Lower lobe of right lung (tissue), 2 donors: Measurements from ENCODE around the gene NINJ2. TPM values are rescaled to one million over a fixed set of nuclear protein-coding genes. Genes with fewer than 3 reads are reported as not detected.
"Not testable (repeated sequence)": the region's sequence is repeated elsewhere in the genome, so short reads cannot be mapped to it uniquely, and the experiment has no call there.

Source experiments
- ATAC-seq, 2 donors: fragments of 200-7000 bp; cut with Tn5 transposase; one replicate each; pipeline ENCODE4 v1.9.1; 2020 to 2022; ENCODE audit warnings: mild to moderate bottlenecking in 2 of 2, moderate library complexity in 2 of 2
- DNase-seq: peaks from one replicate; pipeline ENCODE4 v3.0.0-alpha.2; 2020
- H3K27ac ChIP-seq: fragments of 200-600 bp; one replicate; pipeline ENCODE4 v1.8.0; 2022
- H3K27me3 ChIP-seq: fragments of 200-600 bp; one replicate; pipeline ENCODE4 v1.8.0; 2022; ENCODE audit warnings: low read depth
- H3K36me3 ChIP-seq: fragments of 200-600 bp; one replicate; pipeline ENCODE4 v1.8.0; 2022; ENCODE audit warnings: mild to moderate bottlenecking
- H3K4me1 ChIP-seq: fragments of 200-600 bp; one replicate; pipeline ENCODE4 v1.8.0; 2022
- H3K4me3 ChIP-seq: fragments of 200-600 bp; one replicate; pipeline ENCODE4 v1.8.0; 2022; ENCODE audit warnings: mild to moderate bottlenecking
- H3K9me3 ChIP-seq: fragments of 200-600 bp; one replicate; pipeline ENCODE4 v1.8.0; 2022
- intact Hi-C: fragments of 100-400 bp; cut with DNase I; formaldehyde crosslinking; loops from one replicate; pipeline ENCODE4 v1.11.0; 2022
- total RNA-seq: library from RNA; stranded (reverse); fragmentation: NEBNext Ultra II Directional; extraction: Animal tissue kit (Norgen Biotek cat#: 25700); gene quantifications from one replicate; pipeline ENCODE4 v1.2.1, GENCODE V29; 2021
- TF ChIP-seq, protein P1 (sequence below): fragments of 200-600 bp; IDR thresholded peaks from one replicate; pipeline ENCODE4 v1.8.0; 2022; ENCODE audit warnings: antibody characterized with exemption, mild to moderate bottlenecking
- donor health status: DM: no; HTN: yes; CAD: no; lungs with severe emphysema.

The NINJ2 gene
- total RNA-seq, 1 donor from 2014 or later, result 18.1 TPM

GRCh38 chr12:701896-702539, 38.8 kb upstream of the NINJ2 start:
- Histone ChIP-seq H3K36me3 (no peaks in the 10 kb centered on the region), H3K9me3 (peaks cover 11% of the 10 kb centered on the region), H3K4me1 (no peaks in the 10 kb centered on the region), H3K27me3 (no peaks in the 10 kb centered on the region), H3K27ac (no peak overlapping the region), H3K4me3 (no peak overlapping the region)
- no peak for ATAC-seq
- TF ChIP-seq, protein P1, sequence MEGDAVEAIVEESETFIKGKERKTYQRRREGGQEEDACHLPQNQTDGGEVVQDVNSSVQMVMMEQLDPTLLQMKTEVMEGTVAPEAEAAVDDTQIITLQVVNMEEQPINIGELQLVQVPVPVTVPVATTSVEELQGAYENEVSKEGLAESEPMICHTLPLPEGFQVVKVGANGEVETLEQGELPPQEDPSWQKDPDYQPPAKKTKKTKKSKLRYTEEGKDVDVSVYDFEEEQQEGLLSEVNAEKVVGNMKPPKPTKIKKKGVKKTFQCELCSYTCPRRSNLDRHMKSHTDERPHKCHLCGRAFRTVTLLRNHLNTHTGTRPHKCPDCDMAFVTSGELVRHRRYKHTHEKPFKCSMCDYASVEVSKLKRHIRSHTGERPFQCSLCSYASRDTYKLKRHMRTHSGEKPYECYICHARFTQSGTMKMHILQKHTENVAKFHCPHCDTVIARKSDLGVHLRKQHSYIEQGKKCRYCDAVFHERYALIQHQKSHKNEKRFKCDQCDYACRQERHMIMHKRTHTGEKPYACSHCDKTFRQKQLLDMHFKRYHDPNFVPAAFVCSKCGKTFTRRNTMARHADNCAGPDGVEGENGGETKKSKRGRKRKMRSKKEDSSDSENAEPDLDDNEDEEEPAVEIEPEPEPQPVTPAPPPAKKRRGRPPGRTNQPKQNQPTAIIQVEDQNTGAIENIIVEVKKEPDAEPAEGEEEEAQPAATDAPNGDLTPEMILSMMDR, result no peak
- DNase-seq, result no peak
- intact Hi-C loops, result no loop called here

DNA sequence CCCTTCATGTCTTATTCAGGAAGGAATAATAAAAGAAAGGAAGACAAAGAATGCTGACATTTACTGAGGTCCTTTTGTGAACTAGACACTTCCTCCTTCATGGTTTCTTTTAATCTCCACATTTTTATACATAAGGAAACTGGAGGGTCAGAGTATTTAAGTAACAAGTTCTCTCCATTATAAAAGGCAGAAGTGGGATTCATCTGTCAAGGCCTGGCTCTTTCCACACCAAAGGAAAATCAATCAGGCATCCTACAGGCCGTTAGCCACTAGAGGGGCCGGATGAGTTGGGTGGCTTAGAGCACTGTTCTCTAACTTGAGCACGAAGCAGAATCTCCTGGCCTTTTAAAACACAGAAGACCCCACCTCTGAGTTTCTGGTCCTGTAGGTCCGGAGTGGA, 36.8 kb upstream of the NINJ2 start:
- no peak for ATAC-seq
- no peaks in the 10 kb centered on the region for H3K27me3 ChIP-seq
- no peaks in the 10 kb centered on the region for H3K36me3 ChIP-seq
- DNase-seq, result no peak
- H3K9me3 ChIP-seq, result peaks cover 11% of the 10 kb centered on the region
- no peak overlapping the region for H3K4me3 ChIP-seq
- no peak overlapping the region for H3K27ac ChIP-seq
- TF ChIP-seq, protein P1, result no peak
- no peaks in the 10 kb centered on the region for H3K4me1 ChIP-seq
- intact Hi-C loops, result no loop called here

DNA sequence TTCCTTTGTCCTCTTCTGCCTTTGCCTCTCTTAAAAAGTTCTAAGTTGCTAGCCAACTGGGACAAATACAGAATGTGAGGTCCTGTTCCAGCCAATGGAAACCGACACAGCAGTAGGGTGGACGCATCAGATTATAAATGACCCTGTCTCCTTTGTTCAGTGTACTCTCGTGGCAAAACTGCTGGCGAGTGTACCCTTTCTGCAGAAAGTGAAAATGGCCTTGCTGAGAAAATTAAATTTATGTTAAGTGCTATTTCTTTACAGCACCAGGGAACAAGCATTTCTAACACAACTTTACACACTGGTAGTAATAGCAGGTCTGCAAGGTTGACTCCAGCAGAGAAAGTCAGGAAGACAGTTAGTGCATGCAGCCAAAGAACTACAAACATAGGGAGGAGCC, 35.0 kb upstream of the NINJ2 start:
- H3K4me1 ChIP-seq, H3K36me3 ChIP-seq, intact Hi-C loops, H3K27me3 ChIP-seq, H3K4me3 ChIP-seq, ATAC-seq, H3K27ac ChIP-seq, DNase-seq: not testable (repeated sequence)
- H3K9me3 ChIP-seq, result peaks cover 11% of the 10 kb centered on the region

DNA sequence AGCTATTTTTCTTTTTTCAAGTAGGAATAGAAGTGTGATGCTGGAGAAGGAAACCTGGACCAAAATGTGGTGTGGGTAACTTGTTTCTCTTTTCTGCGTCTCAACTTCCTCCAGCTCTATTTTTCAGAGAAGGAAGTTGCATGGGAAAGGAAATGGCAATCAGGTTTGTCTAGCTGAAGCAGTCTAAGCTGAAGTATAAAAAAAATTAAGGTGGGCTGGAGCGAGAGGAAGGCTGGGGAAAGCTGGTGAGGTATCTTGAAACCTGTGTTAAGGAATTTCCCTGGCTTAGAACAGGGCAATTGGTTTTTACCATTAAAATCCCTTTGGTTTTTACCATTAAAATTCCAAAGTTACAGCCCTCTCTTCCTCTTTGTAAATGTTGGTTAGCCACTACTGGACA, 34.2 kb upstream of the NINJ2 start:
- H3K4me3 ChIP-seq, result no peak overlapping the region
- TF ChIP-seq, protein P1, result no peak
- H3K9me3 ChIP-seq, result peaks cover 11% of the 10 kb centered on the region
- no peak for ATAC-seq
- H3K36me3 ChIP-seq, result no peaks in the 10 kb centered on the region
- intact Hi-C loops, result no loop called here
- no peak for DNase-seq
- H3K27me3 ChIP-seq, result no peaks in the 10 kb centered on the region
- no peaks in the 10 kb centered on the region for H3K4me1 ChIP-seq
- H3K27ac ChIP-seq, result no peak overlapping the region

DNA sequence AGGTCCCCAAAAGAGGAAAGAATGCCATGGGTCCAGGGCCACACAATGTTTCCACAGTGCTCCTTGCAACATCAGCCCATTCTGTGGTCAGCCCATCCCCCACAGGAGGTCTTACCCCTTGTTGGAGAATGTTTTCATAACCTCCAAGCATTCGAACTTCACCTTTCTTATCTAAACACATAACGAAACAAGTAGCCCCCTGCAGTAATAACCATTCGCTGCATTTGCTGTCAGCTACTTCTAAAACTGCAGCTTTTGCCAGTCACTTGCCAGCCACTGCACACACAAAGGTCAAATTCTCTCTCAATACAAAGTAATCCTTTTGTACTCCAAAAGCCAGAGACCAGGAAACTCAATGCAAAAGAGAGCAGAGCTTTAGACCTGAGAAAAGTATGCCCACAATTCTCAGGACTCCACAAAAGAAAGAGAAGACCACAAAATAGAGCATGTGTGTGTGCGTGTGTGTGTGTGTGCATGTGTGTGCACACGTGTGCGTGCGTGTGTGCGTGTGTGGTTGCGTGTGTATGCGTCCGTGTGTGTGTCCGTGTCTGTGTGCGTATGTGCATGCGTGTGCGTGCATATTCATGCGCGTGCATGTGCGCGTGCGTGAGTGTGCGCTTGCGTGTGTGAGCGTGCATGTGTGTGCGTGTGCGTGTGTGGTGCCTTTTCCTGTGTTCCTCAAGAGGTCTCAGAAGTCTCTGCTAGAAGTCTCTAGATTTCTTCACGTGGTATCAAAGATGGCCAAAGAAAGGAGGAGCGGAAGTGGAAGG, 31.7 kb upstream of the NINJ2 start:
- no peaks in the 10 kb centered on the region for H3K36me3 ChIP-seq
- H3K4me3 ChIP-seq, result no peak overlapping the region
- TF ChIP-seq, protein P1, result no peak
- no peak overlapping the region for H3K27ac ChIP-seq
- H3K27me3 ChIP-seq, result no peaks in the 10 kb centered on the region
- no peak for DNase-seq
- H3K4me1 ChIP-seq, result no peaks in the 10 kb centered on the region
- intact Hi-C loops, result no loop called here
- peaks cover 11% of the 10 kb centered on the region for H3K9me3 ChIP-seq
- no peak for ATAC-seq

DNA sequence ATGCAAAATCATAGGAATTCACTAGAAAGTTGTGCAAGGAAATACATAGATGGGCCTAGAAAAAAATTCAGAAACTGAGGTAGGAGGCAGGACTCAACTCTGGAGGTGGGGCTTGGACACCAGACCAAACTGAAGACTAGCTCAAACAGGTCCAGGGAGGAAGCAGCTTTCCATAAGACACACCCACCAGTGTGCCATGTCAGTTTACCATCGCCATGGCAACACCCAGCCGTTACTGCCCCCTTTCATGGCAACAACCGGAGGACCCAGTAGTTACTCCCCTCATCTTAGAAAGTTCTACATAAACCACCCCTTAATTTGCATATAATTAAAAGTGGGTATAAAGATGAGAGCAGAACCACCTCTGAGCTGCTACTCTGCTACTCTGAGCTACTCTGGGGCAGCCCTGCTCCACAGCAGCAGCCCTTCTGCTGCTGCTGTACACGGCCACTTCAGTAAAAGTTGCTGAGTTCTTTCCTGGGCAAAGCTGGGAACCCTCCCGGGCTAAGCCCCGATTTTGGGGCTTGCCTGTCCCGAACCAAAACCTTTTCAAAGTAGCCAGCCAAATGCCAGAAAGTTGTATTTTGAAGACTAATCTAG, 30.8 kb upstream of the NINJ2 start:
- H3K4me3 ChIP-seq, result no peak overlapping the region
- H3K27me3 ChIP-seq, result no peaks in the 10 kb centered on the region
- no peaks in the 10 kb centered on the region for H3K4me1 ChIP-seq
- DNase-seq (no peak), ATAC-seq (no peak)
- H3K27ac ChIP-seq, result no peak overlapping the region
- H3K36me3 ChIP-seq, result no peaks in the 10 kb centered on the region
- TF ChIP-seq, protein P1, result no peak
- H3K9me3 ChIP-seq, result peaks cover 11% of the 10 kb centered on the region
- intact Hi-C loops, result no loop called here
